GM12878 (cell line): ENCODE measurements around the gene DUSP16.
A peak's percentile ranks its signal among the peaks of the same experiment; 100 is the strongest.

Experiments
- CBFB ChIP-seq: IDR thresholded peaks from 2 replicates; pipeline ENCODE4 v1.6.1; 2016; ENCODE audit warnings: antibody characterized with exemption, low read depth
- GATAD2B ChIP-seq: fragments of 450-650 bp; conservative IDR thresholded peaks from 2 replicates; pipeline ENCODE4 v1.6.1; 2017; ENCODE audit warnings: low read depth, mild to moderate bottlenecking, moderate library complexity
- JUND ChIP-seq: IDR thresholded peaks from 2 replicates; pipeline ENCODE4 v1.6.1; 2012; ENCODE audit warnings: low read depth, mild to moderate bottlenecking, low read length, improper control_type of control experiment, moderate library complexity
- MEF2A ChIP-seq: IDR thresholded peaks from 2 replicates; pipeline ENCODE4 v1.6.1; 2011; ENCODE audit warnings: low read depth, mild to moderate bottlenecking, low read length, moderate library complexity; ENCODE audit not compliant: insufficient read depth
- NR2C1 ChIP-seq: fragments of 450-650 bp; IDR thresholded peaks from 2 replicates; pipeline ENCODE4 v1.6.1; 2017; ENCODE audit warnings: antibody characterized with exemption, mild to moderate bottlenecking, moderate library complexity
- POLR2A ChIP-seq: IDR thresholded peaks from 2 replicates; pipeline ENCODE4 v1.6.1; 2011; ENCODE audit warnings: low read depth, mild to moderate bottlenecking, low read length
- RELA ChIP-seq: fragments of 450-650 bp; IDR thresholded peaks from 2 replicates; pipeline ENCODE4 v1.8.0; 2014; ENCODE audit warnings: borderline replicate concordance; ENCODE audit not compliant: partially characterized antibody
- YY1 ChIP-seq: IDR thresholded peaks from 2 replicates; pipeline ENCODE4 v1.6.1; 2011; ENCODE audit warnings: low read depth, mild to moderate bottlenecking, low read length
- TF ChIP-seq, protein P1 (sequence below), 3 experiments: IDR thresholded peaks in 2 of 3; conservative IDR thresholded peaks in 1 of 3; 2 replicates each; pipeline ENCODE4 v1.5.1; 2011; ENCODE audit warnings: low read depth in 3 of 3, low read length in 3 of 3, mild to moderate bottlenecking in 3 of 3, control low read depth in 2 of 3, moderate library complexity in 2 of 3, inconsistent platforms in 1 of 3, mixed read lengths in 1 of 3; ENCODE audit not compliant: control insufficient read depth in 2 of 3, insufficient read depth in 1 of 3; ENCODE audit errors: extremely low read depth in 1 of 3
- TF ChIP-seq, protein P2 (sequence below): fragments of 450-650 bp; IDR thresholded peaks from 2 replicates; pipeline ENCODE4 v1.6.1; 2017; ENCODE audit warnings: mild to moderate bottlenecking, moderate library complexity

GRCh38 chr12:12486661-12487240 lies 75.9 kb downstream of the DUSP16 start:
- no peak for TF ChIP-seq MEF2A
- TF ChIP-seq, protein P1, sequence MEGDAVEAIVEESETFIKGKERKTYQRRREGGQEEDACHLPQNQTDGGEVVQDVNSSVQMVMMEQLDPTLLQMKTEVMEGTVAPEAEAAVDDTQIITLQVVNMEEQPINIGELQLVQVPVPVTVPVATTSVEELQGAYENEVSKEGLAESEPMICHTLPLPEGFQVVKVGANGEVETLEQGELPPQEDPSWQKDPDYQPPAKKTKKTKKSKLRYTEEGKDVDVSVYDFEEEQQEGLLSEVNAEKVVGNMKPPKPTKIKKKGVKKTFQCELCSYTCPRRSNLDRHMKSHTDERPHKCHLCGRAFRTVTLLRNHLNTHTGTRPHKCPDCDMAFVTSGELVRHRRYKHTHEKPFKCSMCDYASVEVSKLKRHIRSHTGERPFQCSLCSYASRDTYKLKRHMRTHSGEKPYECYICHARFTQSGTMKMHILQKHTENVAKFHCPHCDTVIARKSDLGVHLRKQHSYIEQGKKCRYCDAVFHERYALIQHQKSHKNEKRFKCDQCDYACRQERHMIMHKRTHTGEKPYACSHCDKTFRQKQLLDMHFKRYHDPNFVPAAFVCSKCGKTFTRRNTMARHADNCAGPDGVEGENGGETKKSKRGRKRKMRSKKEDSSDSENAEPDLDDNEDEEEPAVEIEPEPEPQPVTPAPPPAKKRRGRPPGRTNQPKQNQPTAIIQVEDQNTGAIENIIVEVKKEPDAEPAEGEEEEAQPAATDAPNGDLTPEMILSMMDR (IDR thresholded peaks at IDR 0.05 in 2 of 3, conservative IDR thresholded peaks at IDR 0.05 in 1 of 3; ENCODE audit: control insufficient read depth in 2 of 3, extremely low read depth in 1 of 3, insufficient read depth in 1 of 3, low read depth in 3 of 3, low read length in 3 of 3) = no peak
- peak; percentile 86 for TF ChIP-seq RELA
- no peak for TF ChIP-seq YY1
- TF ChIP-seq GATAD2B = peak; percentile 62; the same call in 1 of the 2 replicates
- TF ChIP-seq JUND = peak; percentile 75; the same call in 1 of the 2 replicates
- TF ChIP-seq NR2C1 = no peak
- TF ChIP-seq, protein P2, sequence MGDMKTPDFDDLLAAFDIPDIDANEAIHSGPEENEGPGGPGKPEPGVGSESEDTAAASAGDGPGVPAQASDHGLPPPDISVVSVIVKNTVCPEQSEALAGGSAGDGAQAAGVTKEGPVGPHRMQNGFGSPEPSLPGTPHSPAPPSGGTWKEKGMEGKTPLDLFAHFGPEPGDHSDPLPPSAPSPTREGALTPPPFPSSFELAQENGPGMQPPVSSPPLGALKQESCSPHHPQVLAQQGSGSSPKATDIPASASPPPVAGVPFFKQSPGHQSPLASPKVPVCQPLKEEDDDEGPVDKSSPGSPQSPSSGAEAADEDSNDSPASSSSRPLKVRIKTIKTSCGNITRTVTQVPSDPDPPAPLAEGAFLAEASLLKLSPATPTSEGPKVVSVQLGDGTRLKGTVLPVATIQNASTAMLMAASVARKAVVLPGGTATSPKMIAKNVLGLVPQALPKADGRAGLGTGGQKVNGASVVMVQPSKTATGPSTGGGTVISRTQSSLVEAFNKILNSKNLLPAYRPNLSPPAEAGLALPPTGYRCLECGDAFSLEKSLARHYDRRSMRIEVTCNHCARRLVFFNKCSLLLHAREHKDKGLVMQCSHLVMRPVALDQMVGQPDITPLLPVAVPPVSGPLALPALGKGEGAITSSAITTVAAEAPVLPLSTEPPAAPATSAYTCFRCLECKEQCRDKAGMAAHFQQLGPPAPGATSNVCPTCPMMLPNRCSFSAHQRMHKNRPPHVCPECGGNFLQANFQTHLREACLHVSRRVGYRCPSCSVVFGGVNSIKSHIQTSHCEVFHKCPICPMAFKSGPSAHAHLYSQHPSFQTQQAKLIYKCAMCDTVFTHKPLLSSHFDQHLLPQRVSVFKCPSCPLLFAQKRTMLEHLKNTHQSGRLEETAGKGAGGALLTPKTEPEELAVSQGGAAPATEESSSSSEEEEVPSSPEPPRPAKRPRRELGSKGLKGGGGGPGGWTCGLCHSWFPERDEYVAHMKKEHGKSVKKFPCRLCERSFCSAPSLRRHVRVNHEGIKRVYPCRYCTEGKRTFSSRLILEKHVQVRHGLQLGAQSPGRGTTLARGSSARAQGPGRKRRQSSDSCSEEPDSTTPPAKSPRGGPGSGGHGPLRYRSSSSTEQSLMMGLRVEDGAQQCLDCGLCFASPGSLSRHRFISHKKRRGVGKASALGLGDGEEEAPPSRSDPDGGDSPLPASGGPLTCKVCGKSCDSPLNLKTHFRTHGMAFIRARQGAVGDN = peak; percentile 97
- 0 out of 2 replicates have a peak, but pooled peaks have one; percentile 48 for TF ChIP-seq CBFB
- TF ChIP-seq POLR2A = no peak
